ENCODE results near the gene TACR1. TPM values are rescaled to one million over a fixed set of nuclear protein-coding genes. Genes with fewer than 3 reads are reported as not detected.

Gene TACR1
- total and polyA plus RNA-seq, 9 donors: 0.07 to 0.54 (median 0.24) TPM

GRCh38 chr2:75012080-75012479 lies 187.2 kb downstream of the TACR1 start:
- Histone ChIP-seq H3K36me3 (ENCODE audit: control insufficient read depth, insufficient read depth, low read length) (no peaks in the 10 kb centered on the region), H3K9me3 (replicated peaks; ENCODE audit: control insufficient read depth, low read depth, low read length) (no peaks in the 10 kb centered on the region), H3K27ac (ENCODE audit: low read length) (no peak overlapping the region), H3K27me3 (ENCODE audit: control insufficient read depth, insufficient read depth, low read length) (no peaks in the 10 kb centered on the region), H3K4me1 (ENCODE audit: control insufficient read depth, insufficient read depth, low read length) (peaks cover 2% of the 10 kb centered on the region), H3K4me3 (ENCODE audit: low read length) (no peak overlapping the region)
- no CpG with 5 or more reads among the region's 8 CpGs for WGBS (ENCODE audit: insufficient coverage)
- no peak for DNase-seq

DNA sequence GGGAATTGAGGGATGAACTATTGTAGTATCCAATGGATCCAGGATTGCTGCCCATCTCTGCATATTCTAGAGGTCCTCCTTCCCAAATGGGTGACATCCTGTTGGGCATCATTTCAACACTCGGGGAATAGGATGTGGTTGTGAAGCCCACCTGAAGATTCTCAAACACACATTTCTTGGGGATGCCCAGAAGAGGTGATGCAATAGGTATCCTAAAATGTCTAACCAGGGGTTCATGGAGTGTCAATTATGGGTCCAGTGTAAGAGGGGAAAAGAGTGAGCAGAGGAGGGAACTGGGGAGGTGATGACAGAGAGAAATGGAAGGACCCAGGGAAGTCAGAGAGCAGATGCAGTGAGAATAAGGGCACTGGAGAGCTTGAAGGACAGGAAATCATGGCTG lies 188.7 kb downstream of the TACR1 start:
- H3K4me3 ChIP-seq (ENCODE audit: low read length): no peak overlapping the region
- no peak overlapping the region for H3K27ac ChIP-seq (ENCODE audit: low read length)
- peaks cover 2% of the 10 kb centered on the region for H3K4me1 ChIP-seq (ENCODE audit: control insufficient read depth, insufficient read depth, low read length)
- no peak for DNase-seq
- no peaks in the 10 kb centered on the region for H3K36me3 ChIP-seq (ENCODE audit: control insufficient read depth, insufficient read depth, low read length)
- no peaks in the 10 kb centered on the region for H3K9me3 ChIP-seq (replicated peaks; ENCODE audit: control insufficient read depth, low read depth, low read length)
- no peaks in the 10 kb centered on the region for H3K27me3 ChIP-seq (ENCODE audit: control insufficient read depth, insufficient read depth, low read length)
- no CpG with 5 or more reads among the region's 1 CpG for WGBS (ENCODE audit: insufficient coverage)

GRCh38 chr2:75007819-75008218 lies 191.5 kb downstream of the TACR1 start:
- Histone ChIP-seq H3K27ac (ENCODE audit: low read length) (no peak overlapping the region), H3K9me3 (replicated peaks; ENCODE audit: control insufficient read depth, low read depth, low read length) (no peaks in the 10 kb centered on the region), H3K36me3 (ENCODE audit: control insufficient read depth, insufficient read depth, low read length) (no peaks in the 10 kb centered on the region), H3K27me3 (ENCODE audit: control insufficient read depth, insufficient read depth, low read length) (no peaks in the 10 kb centered on the region), H3K4me3 (ENCODE audit: low read length) (no peak overlapping the region), H3K4me1 (ENCODE audit: control insufficient read depth, insufficient read depth, low read length) (peaks cover 2% of the 10 kb centered on the region)
- DNase-seq: no peak
- WGBS (ENCODE audit: insufficient coverage): 81% methylated on average over 3 of the region's 4 CpGs

- Histone ChIP-seq H3K36me3 (ENCODE audit: control insufficient read depth, insufficient read depth, low read length) (no peaks in the 10 kb centered on the region), H3K4me3 (ENCODE audit: low read length) (no peak overlapping the region), H3K27me3 (ENCODE audit: control insufficient read depth, insufficient read depth, low read length) (no peaks in the 10 kb centered on the region), H3K9me3 (replicated peaks; ENCODE audit: control insufficient read depth, low read depth, low read length) (no peaks in the 10 kb centered on the region), H3K27ac (ENCODE audit: low read length) (no peak overlapping the region), H3K4me1 (ENCODE audit: control insufficient read depth, insufficient read depth, low read length) (peaks cover 2% of the 10 kb centered on the region)
- no peak for DNase-seq
- 100% methylated on average over 2 of the region's 4 CpGs for WGBS (ENCODE audit: insufficient coverage)
Measured at GRCh38 chr2:75007061-75007460, 192.3 kb downstream of the TACR1 start.

- Histone ChIP-seq H3K4me1 (ENCODE audit: control insufficient read depth, insufficient read depth, low read length) (peaks cover 2% of the 10 kb centered on the region), H3K27me3 (ENCODE audit: control insufficient read depth, insufficient read depth, low read length) (no peaks in the 10 kb centered on the region), H3K27ac (ENCODE audit: low read length) (no peak overlapping the region), H3K9me3 (replicated peaks; ENCODE audit: control insufficient read depth, low read depth, low read length) (no peaks in the 10 kb centered on the region), H3K4me3 (ENCODE audit: low read length) (no peak overlapping the region), H3K36me3 (ENCODE audit: control insufficient read depth, insufficient read depth, low read length) (no peaks in the 10 kb centered on the region)
- no peak for DNase-seq
Measured at GRCh38 chr2:75006041-75006440, 193.3 kb downstream of the TACR1 start.

- H3K4me1 ChIP-seq (ENCODE audit: control insufficient read depth, insufficient read depth, low read length): no peaks in the 10 kb centered on the region
- no CpG with 5 or more reads among the region's 2 CpGs for WGBS (ENCODE audit: insufficient coverage)
- no peak for DNase-seq
- no peak overlapping the region for H3K27ac ChIP-seq (ENCODE audit: low read length)
- H3K9me3 ChIP-seq (replicated peaks; ENCODE audit: control insufficient read depth, low read depth, low read length): no peaks in the 10 kb centered on the region
- H3K4me3 ChIP-seq (ENCODE audit: low read length): no peak overlapping the region
- no peaks in the 10 kb centered on the region for H3K27me3 ChIP-seq (ENCODE audit: control insufficient read depth, insufficient read depth, low read length)
- no peaks in the 10 kb centered on the region for H3K36me3 ChIP-seq (ENCODE audit: control insufficient read depth, insufficient read depth, low read length)
Measured at GRCh38 chr2:75003773-75004172, 195.5 kb downstream of the TACR1 start.

DNA sequence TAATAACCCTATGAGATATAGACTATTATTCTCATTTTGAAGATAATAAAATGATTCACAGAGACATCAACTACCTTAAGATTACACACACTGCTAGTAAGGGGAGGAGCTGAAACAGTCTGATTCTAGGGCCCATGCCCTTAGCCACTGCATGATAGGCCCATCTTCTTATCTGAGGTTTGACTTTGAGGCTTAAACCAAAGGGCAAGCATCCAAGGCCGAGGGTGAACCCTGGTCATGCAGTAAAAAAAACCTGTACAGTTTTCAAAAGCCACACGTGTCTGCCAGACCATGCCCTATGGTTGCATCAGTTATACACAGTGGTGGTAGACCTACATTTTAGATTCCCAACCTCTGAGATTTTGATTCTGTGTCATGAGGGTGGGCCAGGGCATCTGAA lies 196.0 kb downstream of the TACR1 start:
- no peaks in the 10 kb centered on the region for H3K4me1 ChIP-seq (ENCODE audit: control insufficient read depth, insufficient read depth, low read length)
- WGBS (ENCODE audit: insufficient coverage): 65% methylated on average over 2 of the region's 2 CpGs

GRCh38 chr2:75002007-75002406 lies 197.3 kb downstream of the TACR1 start:
- no peak for DNase-seq
- no peaks in the 10 kb centered on the region for H3K27me3 ChIP-seq (ENCODE audit: control insufficient read depth, insufficient read depth, low read length)
- H3K36me3 ChIP-seq (ENCODE audit: control insufficient read depth, insufficient read depth, low read length): no peaks in the 10 kb centered on the region
- no peak overlapping the region for H3K4me3 ChIP-seq (ENCODE audit: low read length)
- H3K27ac ChIP-seq (ENCODE audit: low read length): no peak overlapping the region
- WGBS (ENCODE audit: insufficient coverage): 44% methylated on average over 3 of the region's 3 CpGs
- no peaks in the 10 kb centered on the region for H3K4me1 ChIP-seq (ENCODE audit: control insufficient read depth, insufficient read depth, low read length)
- H3K9me3 ChIP-seq (replicated peaks; ENCODE audit: control insufficient read depth, low read depth, low read length): peaks cover 2% of the 10 kb centered on the region

More for the DNA sequence above, 196.0 kb downstream of the TACR1 start:
- H3K27me3 ChIP-seq (ENCODE audit: control insufficient read depth, insufficient read depth, low read length): no peaks in the 10 kb centered on the region
- H3K9me3 ChIP-seq (replicated peaks; ENCODE audit: control insufficient read depth, low read depth, low read length): peaks cover 1% of the 10 kb centered on the region
- no peak overlapping the region for H3K4me3 ChIP-seq (ENCODE audit: low read length)
- H3K36me3 ChIP-seq (ENCODE audit: control insufficient read depth, insufficient read depth, low read length): no peaks in the 10 kb centered on the region
- no peak for DNase-seq
- no peak overlapping the region for H3K27ac ChIP-seq (ENCODE audit: low read length)

- Histone ChIP-seq H3K27me3 (ENCODE audit: control insufficient read depth, insufficient read depth, low read length) (no peaks in the 10 kb centered on the region), H3K36me3 (ENCODE audit: control insufficient read depth, insufficient read depth, low read length) (no peaks in the 10 kb centered on the region), H3K4me1 (ENCODE audit: control insufficient read depth, insufficient read depth, low read length) (no peaks in the 10 kb centered on the region), H3K27ac (ENCODE audit: low read length) (no peak overlapping the region), H3K4me3 (ENCODE audit: low read length) (no peak overlapping the region), H3K9me3 (replicated peaks; ENCODE audit: control insufficient read depth, low read depth, low read length) (peaks cover 2% of the 10 kb centered on the region)
- DNase-seq: no peak
- 100% methylated on average over 4 of the region's 5 CpGs for WGBS (ENCODE audit: insufficient coverage)
Measured at GRCh38 chr2:74999468-74999867, 199.9 kb downstream of the TACR1 start.

Data from muscle of leg (tissue), 11 donors.